Panc1 (cell line): ENCODE results near the gene DALRD3. TPM values are rescaled to one million over a fixed set of nuclear protein-coding genes. Genes with fewer than 3 reads are reported as not detected.

Source experiments
- ATAC-seq: fragments of 200-7000 bp; cut with Tn5 transposase; 2 replicates; pipeline ENCODE4 v1.9.1; 2020; ENCODE audit warnings: mild to moderate bottlenecking, moderate library complexity
- BruUV-seq: library from RNA; stranded (reverse); fragments of 400-500 nt; replicated peaks from 2 replicates; lab custom pipeline; 2021; lab: Mats Ljungman, UMichigan
- CTCF ChIA-PET: fragments of 300-600 bp; sonication (Branson Sonifier 250); formaldehyde crosslinking; loops from one replicate; lab custom pipeline; 2022; ENCODE audit warnings: antibody characterized with exemption; lab: Charles Lee
- POLR2A ChIA-PET: fragments of 300-600 bp; sonication (Branson Sonifier 250); formaldehyde crosslinking; loops from one replicate; lab custom pipeline; 2022; ENCODE audit warnings: antibody characterized with exemption; lab: Charles Lee
- DNase-seq: peaks from one replicate; pipeline ENCODE4 v3.0.0-alpha.2; 2010; ENCODE audit warnings: low read depth, low spot score
- H3K27ac ChIP-seq: 2 replicates; pipeline ENCODE4 v1.5.1; 2011; ENCODE audit warnings: mild to moderate bottlenecking, low read length, inconsistent platforms
- H3K27me3 ChIP-seq: fragments of 200-500 bp; sonication (Bioruptor generic); 2 replicates; pipeline ENCODE4 v1.6.0; 2014; ENCODE audit warnings: low read length, inconsistent platforms; ENCODE audit not compliant: control insufficient read depth, insufficient read depth
- H3K36me3 ChIP-seq: fragments of 200-500 bp; sonication (Bioruptor generic); 2 replicates; pipeline ENCODE4 v1.5.1; 2014; ENCODE audit warnings: inconsistent platforms, mild to moderate bottlenecking, low read length, moderate library complexity; ENCODE audit not compliant: control insufficient read depth, insufficient read depth
- H3K4me1 ChIP-seq: 2 replicates; pipeline ENCODE4 v1.5.1; 2011; ENCODE audit warnings: inconsistent platforms, mild to moderate bottlenecking, low read length, moderate library complexity; ENCODE audit not compliant: control insufficient read depth, insufficient read depth
- H3K4me3 ChIP-seq, 2 experiments: 2 replicates each; pipeline ENCODE4 v1.5.1; 2011 to 2012; ENCODE audit warnings: low read depth in 2 of 2, low read length in 2 of 2, mild to moderate bottlenecking in 2 of 2, inconsistent platforms in 1 of 2, moderate library complexity in 1 of 2
- H3K9me3 ChIP-seq: fragments of 200-500 bp; sonication (Bioruptor generic); 2 replicates; pipeline ENCODE4 v1.5.1; 2014; ENCODE audit warnings: low read depth, mild to moderate bottlenecking, inconsistent platforms, low read length, moderate library complexity; ENCODE audit not compliant: control insufficient read depth, insufficient read depth
- CTCF ChIP-seq: fragments of 450-650 bp; IDR thresholded peaks from 2 replicates; pipeline ENCODE4 v1.5.1; 2017; ENCODE audit warnings: mild to moderate bottlenecking
- POLR2AphosphoS5 ChIP-seq: IDR thresholded peaks from 2 replicates; pipeline ENCODE4 v1.6.1; 2012; ENCODE audit warnings: mild to moderate bottlenecking, low read depth, low read length, moderate library complexity
- REST ChIP-seq, 2 experiments: IDR thresholded peaks; 2 replicates each; pipeline ENCODE4 v1.6.1; 2011 to 2012; ENCODE audit warnings: low read depth in 2 of 2, control low read depth in 1 of 2, low read length in 1 of 2, mild to moderate bottlenecking in 1 of 2, moderate library complexity in 1 of 2; ENCODE audit not compliant: insufficient read depth in 1 of 2
- SIN3A ChIP-seq: IDR thresholded peaks from 2 replicates; pipeline ENCODE4 v1.6.1; 2012; ENCODE audit warnings: low read depth, mild to moderate bottlenecking, low read length, moderate library complexity, borderline replicate concordance; ENCODE audit not compliant: insufficient read depth
- TCF7L2 ChIP-seq: IDR thresholded peaks from 2 replicates; pipeline ENCODE4 v1.6.1; 2011; ENCODE audit warnings: mild to moderate bottlenecking, low read depth, low read length, inconsistent platforms
- in situ Hi-C: cut with HindIII; loops from 2 replicates; pipeline ENCODE4 v1.10.0; 2016; ENCODE audit warnings: low sequenced_read_pairs, low pct_unique_long_range_greater_than_20kb
- intact Hi-C: fragments of 100-400 bp; cut with micrococcal nuclease; formaldehyde crosslinking; loops from one replicate; pipeline ENCODE4 v1.10.0; 2022; ENCODE audit not compliant: unreplicated experiment
- total RNA-seq: library from RNA; stranded (reverse); gene quantifications from one replicate; pipeline ENCODE4 v1.2.1, GENCODE V29; 2021; ENCODE audit not compliant: unreplicated experiment

The DALRD3 gene
- total RNA-seq, 1 experiment from 2014 or later: 22.5 TPM

- POLR2A ChIA-PET: no interaction called here
- ATAC-seq: no peak
- CTCF ChIA-PET: no interaction called here
Measured at GRCh38 chr3:48984663-48985062, 33.7 kb downstream of the DALRD3 start.

GRCh38 chr3:48983096-48983495, 35.3 kb downstream of the DALRD3 start:
- no peaks in the 10 kb centered on the region for H3K4me1 ChIP-seq
- no peak overlapping the region for H3K4me3 ChIP-seq
- H3K27me3 ChIP-seq: no peaks in the 10 kb centered on the region
- H3K9me3 ChIP-seq: no peaks in the 10 kb centered on the region
- intact Hi-C loops (no loop called here), in situ Hi-C loops (no loop called here)
- TF ChIP-seq SIN3A: no peak
- TF ChIP-seq CTCF: no peak
- TF ChIP-seq REST (IDR thresholded peaks at IDR 0.05; ENCODE audit: insufficient read depth in 1 of 2, low read depth in 2 of 2, low read length in 1 of 2): no peak
- no peak for TF ChIP-seq TCF7L2
- no peak for TF ChIP-seq POLR2AphosphoS5
- no peak for ATAC-seq
- BruUV-seq: no TSS peak
- no peak overlapping the region for H3K27ac ChIP-seq
- CTCF ChIA-PET: no interaction called here
- POLR2A ChIA-PET: no interaction called here
- no peak for DNase-seq
- H3K36me3 ChIP-seq: peaks cover 8% of the 10 kb centered on the region

More at GRCh38 chr3:48984663-48985062, 33.7 kb downstream of the DALRD3 start:
- Histone ChIP-seq H3K9me3 (no peaks in the 10 kb centered on the region), H3K4me1 (peaks cover 7% of the 10 kb centered on the region), H3K27ac (no peak overlapping the region), H3K36me3 (peaks cover 8% of the 10 kb centered on the region), H3K27me3 (no peaks in the 10 kb centered on the region), H3K4me3 (no peak overlapping the region)
- TF ChIP-seq REST (IDR thresholded peaks at IDR 0.05; ENCODE audit: insufficient read depth in 1 of 2, low read depth in 2 of 2, low read length in 1 of 2) (no peak), TCF7L2 (no peak), POLR2AphosphoS5 (no peak), CTCF (no peak), SIN3A (no peak)
- in situ Hi-C loops: no loop called here
- intact Hi-C loops: no loop called here
- BruUV-seq: no TSS peak
- DNase-seq: no peak
